DND-41 (cell line): ENCODE measurements around the gene MZT2A.
"Not testable (repeated sequence)": the region's sequence is repeated elsewhere in the genome, so short reads cannot be mapped to it uniquely, and the experiment has no call there.

Source experiments
- ATAC-seq: fragments of 200-7000 bp; cut with Tn5 transposase; 3 replicates; pipeline ENCODE4 v1.9.1; 2021; ENCODE audit warnings: low read depth; ENCODE audit not compliant: insufficient read depth
- DNase-seq: peaks from one replicate; pipeline ENCODE4 v3.0.0-alpha.2; 2020
- H2AFZ ChIP-seq: 2 replicates; pipeline ENCODE4 v1.6.0; 2012; ENCODE audit warnings: low read depth, low read length
- H3K27ac ChIP-seq: 2 replicates; pipeline ENCODE4 v1.5.1; 2012; ENCODE audit warnings: low read length, inconsistent platforms
- H3K27me3 ChIP-seq: fragments of 200-600 bp; sonication (generic); 2 replicates; pipeline ENCODE4 v1.6.0; 2012; ENCODE audit warnings: low read length, mild to moderate bottlenecking, inconsistent platforms; ENCODE audit not compliant: insufficient read depth, poor library complexity
- H3K36me3 ChIP-seq: 2 replicates; pipeline ENCODE4 v1.5.1; 2012; ENCODE audit warnings: low read length, inconsistent platforms; ENCODE audit not compliant: insufficient read depth
- H3K4me1 ChIP-seq: 2 replicates; pipeline ENCODE4 v1.5.1; 2012; ENCODE audit warnings: mild to moderate bottlenecking, low read length; ENCODE audit not compliant: insufficient read depth
- H3K4me2 ChIP-seq: 2 replicates; pipeline ENCODE4 v1.6.0; 2012; ENCODE audit warnings: mild to moderate bottlenecking, moderate library complexity, low read length, inconsistent platforms; ENCODE audit not compliant: insufficient read depth
- H3K4me3 ChIP-seq, 2 experiments: fragments of 200-600 bp in 1 of 2; shearing (Covaris generic) in 1 of 2; 2 replicates each; pipeline ENCODE4 v1.5.1; 2012 to 2016; ENCODE audit warnings: inconsistent platforms in 2 of 2, low read length in 2 of 2, mild to moderate bottlenecking in 2 of 2, low read depth in 1 of 2, moderate library complexity in 1 of 2
- H3K79me2 ChIP-seq: 2 replicates; pipeline ENCODE4 v1.6.0; 2012; ENCODE audit warnings: low read length, inconsistent platforms; ENCODE audit not compliant: insufficient read depth
- H3K9ac ChIP-seq: 2 replicates; pipeline ENCODE4 v1.6.0; 2012; ENCODE audit warnings: low read depth, mild to moderate bottlenecking, inconsistent platforms, low read length, moderate library complexity
- H3K9me3 ChIP-seq: 2 replicates; pipeline ENCODE4 v1.5.1; 2012; ENCODE audit warnings: low read length, moderate library complexity, mild to moderate bottlenecking, inconsistent platforms; ENCODE audit not compliant: insufficient read depth, severe bottlenecking
- H4K20me1 ChIP-seq: 2 replicates; pipeline ENCODE4 v1.6.0; 2012; ENCODE audit warnings: low read length; ENCODE audit not compliant: insufficient read depth
- EZH2 ChIP-seq: IDR thresholded peaks from 3 replicates; pipeline ENCODE4 v1.6.1; 2012; ENCODE audit warnings: borderline replicate concordance, low read depth, mild to moderate bottlenecking, moderate library complexity, low read length, inconsistent platforms; ENCODE audit not compliant: severe bottlenecking
- TF ChIP-seq, protein P1 (sequence below): IDR thresholded peaks from 2 replicates; pipeline ENCODE4 v1.5.1; 2012; ENCODE audit warnings: borderline replicate concordance, low read length, moderate library complexity, mild to moderate bottlenecking; ENCODE audit not compliant: poor library complexity, severe bottlenecking; ENCODE audit errors: extremely low read depth

Gene MZT2A

DNA sequence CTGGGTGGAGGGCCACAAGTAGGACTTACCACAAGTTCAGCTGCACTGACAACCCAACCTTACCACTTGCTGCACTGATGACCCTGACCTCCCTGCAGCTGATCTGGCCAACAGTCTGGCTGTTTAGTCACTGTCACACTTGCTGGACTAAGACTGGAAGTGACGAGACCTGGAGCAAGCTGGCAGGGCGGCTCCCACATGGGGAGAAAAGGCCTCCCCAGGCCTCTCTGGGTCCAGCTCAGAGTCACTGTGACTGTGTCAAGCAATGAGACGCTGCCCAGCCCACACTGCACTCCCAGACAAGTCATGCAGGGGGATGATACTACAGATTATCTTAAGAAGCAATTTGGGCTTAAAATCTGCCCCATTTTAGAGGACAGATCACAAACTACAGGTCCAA lies 21.3 kb downstream of the MZT2A start:
- H3K27ac ChIP-seq, H3K4me1 ChIP-seq, DNase-seq, H3K4me2 ChIP-seq, H2AFZ ChIP-seq, H3K79me2 ChIP-seq, H3K9ac ChIP-seq, H3K27me3 ChIP-seq, H3K9me3 ChIP-seq, H3K4me3 ChIP-seq, H3K36me3 ChIP-seq, ATAC-seq, H4K20me1 ChIP-seq: not testable (repeated sequence)

DNA sequence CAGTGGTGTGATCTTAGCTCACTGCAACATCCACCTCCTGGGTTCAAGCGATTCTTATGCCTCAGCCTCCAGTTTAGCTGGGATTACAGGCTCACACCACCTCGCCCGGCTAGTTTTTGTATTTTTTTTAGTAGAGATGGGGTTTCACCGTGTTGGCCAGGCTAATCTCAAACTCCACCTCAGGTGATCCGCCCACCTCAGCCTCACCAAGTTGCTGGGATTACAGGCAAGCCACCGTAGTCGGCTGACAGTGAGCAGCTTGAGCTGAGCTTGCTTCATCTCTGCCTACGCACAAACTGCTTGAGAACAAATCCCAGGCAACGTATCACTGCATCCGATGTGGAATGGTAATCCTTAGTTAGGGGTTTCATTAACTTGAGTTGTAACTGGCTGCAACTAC lies 24.5 kb downstream of the MZT2A start:
- not testable (repeated sequence) for H4K20me1 ChIP-seq, H3K36me3 ChIP-seq, DNase-seq, H3K4me1 ChIP-seq, ATAC-seq, H3K79me2 ChIP-seq, H3K4me2 ChIP-seq, H3K4me3 ChIP-seq, H3K9me3 ChIP-seq, H2AFZ ChIP-seq, H3K9ac ChIP-seq, H3K27ac ChIP-seq, H3K27me3 ChIP-seq

DNA sequence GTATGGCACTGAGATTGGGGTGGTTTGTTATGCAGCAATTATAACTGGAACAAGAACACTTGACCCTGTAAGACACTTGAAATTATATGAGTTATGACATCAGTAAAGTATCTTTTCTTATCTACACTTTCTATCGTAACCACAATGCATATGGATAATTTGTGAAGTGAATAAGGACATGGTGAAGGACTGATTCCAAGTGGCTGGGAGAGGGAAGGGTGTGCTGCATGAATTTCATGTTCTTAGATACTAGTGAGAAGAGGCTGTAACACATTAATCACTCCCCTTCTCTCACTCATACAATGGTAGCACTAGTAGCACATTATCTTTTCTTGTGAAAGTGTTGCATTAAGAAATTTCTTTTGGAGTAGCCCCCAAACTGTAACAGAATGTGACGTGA lies 37.3 kb downstream of the MZT2A start:
- not testable (repeated sequence) for H3K4me2 ChIP-seq, H2AFZ ChIP-seq, H4K20me1 ChIP-seq, DNase-seq, H3K27ac ChIP-seq, ATAC-seq, H3K36me3 ChIP-seq, H3K9me3 ChIP-seq, H3K4me3 ChIP-seq, H3K79me2 ChIP-seq, H3K27me3 ChIP-seq, H3K9ac ChIP-seq
- H3K4me1 ChIP-seq: peaks cover 12% of the 10 kb centered on the region

DNA sequence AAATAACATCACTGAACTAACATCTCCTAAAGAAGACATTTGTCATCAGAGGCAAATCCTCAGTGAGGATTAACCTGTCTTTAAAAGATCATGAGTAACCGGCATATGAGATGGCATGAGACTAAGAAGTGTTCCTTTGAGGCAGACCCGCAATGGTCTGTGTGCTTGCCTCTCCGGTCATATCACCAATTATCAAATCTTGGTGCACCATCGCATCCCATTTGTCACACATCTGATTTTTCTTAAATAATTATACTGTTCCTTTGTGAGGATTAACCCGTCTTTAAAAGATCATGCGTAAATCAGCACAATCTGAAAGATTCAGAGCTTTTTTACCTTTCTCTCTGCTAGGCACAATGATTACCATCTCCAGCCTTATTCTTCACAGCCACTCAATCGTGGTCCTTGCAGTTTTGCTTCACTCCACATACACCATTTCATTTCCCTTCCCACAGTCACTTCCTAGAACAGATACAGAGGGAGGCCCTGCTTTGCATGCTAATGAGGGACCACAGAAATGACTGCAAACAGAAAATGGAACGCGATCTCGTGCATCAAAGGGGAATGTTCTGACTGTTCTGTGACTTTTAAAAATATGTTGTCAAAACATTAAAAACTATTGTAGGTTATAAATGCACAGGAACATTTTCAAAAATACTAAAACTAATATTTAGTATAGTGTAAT lies 40.8 kb downstream of the MZT2A start:
- H3K36me3 ChIP-seq, H3K27me3 ChIP-seq, H3K4me3 ChIP-seq, H3K9me3 ChIP-seq, H4K20me1 ChIP-seq, H3K79me2 ChIP-seq: not testable (repeated sequence)
- H3K4me1 ChIP-seq: peaks cover 12% of the 10 kb centered on the region
- H3K9ac ChIP-seq: peak overlapping the region; percentile 19
- H3K4me2 ChIP-seq: peak overlapping the region; percentile 50
- ATAC-seq (peak; percentile 98), DNase-seq (peak; percentile 45)
- peak overlapping the region; percentile 68 for H2AFZ ChIP-seq
- H3K27ac ChIP-seq: peak overlapping the region; percentile 64

DNA sequence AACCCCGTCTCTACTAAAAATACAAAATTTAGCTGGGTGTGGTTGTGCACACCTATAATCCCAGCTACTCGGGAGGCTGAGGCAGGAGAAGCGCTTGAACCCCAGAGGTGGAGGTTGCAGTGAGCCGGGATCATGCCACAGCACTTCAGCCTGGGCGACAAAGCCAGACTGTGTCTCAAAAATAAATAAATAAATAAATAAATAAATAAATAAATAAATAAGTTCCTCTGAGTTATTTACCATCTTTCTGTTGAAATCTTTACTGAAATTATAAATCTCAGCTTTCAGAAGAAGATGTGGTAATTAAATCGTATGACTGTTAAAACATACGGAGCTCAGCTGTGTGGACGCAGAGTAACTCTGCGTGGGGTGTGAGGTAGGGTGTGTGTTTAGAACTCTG lies 44.2 kb downstream of the MZT2A start:
- H3K4me3 ChIP-seq, H3K9me3 ChIP-seq, H3K4me2 ChIP-seq, H3K27ac ChIP-seq, DNase-seq, H3K36me3 ChIP-seq, H4K20me1 ChIP-seq, H3K79me2 ChIP-seq, H2AFZ ChIP-seq, ATAC-seq, H3K27me3 ChIP-seq, H3K9ac ChIP-seq: not testable (repeated sequence)
- H3K4me1 ChIP-seq: peaks cover 12% of the 10 kb centered on the region

DNA sequence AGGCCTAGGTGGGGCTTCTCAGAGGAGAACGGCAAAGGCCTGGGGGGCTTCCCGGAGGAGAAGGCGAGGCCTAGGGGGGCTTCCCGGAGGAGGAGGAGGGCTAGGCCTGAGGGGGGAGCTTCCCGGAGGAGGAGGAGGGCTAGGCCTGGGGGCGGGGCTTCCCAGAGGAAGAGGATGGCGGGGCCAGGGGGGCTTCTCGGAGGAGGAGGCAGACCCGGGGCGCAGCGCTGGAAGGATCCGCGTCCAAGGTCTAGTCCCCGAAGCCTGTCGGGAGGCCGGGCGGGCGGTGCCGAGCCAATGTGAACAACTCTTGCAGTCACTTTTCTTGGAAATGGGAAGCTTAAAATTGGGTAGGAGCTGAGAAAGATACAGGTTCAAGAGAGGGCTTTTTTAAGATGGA lies 46.3 kb downstream of the MZT2A start:
- DNase-seq (no peak), ATAC-seq (no peak)
- H3K36me3 ChIP-seq: no peaks in the 10 kb centered on the region
- TF ChIP-seq EZH2: no peak
- TF ChIP-seq, protein P1, sequence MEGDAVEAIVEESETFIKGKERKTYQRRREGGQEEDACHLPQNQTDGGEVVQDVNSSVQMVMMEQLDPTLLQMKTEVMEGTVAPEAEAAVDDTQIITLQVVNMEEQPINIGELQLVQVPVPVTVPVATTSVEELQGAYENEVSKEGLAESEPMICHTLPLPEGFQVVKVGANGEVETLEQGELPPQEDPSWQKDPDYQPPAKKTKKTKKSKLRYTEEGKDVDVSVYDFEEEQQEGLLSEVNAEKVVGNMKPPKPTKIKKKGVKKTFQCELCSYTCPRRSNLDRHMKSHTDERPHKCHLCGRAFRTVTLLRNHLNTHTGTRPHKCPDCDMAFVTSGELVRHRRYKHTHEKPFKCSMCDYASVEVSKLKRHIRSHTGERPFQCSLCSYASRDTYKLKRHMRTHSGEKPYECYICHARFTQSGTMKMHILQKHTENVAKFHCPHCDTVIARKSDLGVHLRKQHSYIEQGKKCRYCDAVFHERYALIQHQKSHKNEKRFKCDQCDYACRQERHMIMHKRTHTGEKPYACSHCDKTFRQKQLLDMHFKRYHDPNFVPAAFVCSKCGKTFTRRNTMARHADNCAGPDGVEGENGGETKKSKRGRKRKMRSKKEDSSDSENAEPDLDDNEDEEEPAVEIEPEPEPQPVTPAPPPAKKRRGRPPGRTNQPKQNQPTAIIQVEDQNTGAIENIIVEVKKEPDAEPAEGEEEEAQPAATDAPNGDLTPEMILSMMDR: no peak
- no peaks in the 10 kb centered on the region for H3K9me3 ChIP-seq
- no peaks in the 10 kb centered on the region for H3K4me1 ChIP-seq
- no peak overlapping the region for H3K27ac ChIP-seq
- H3K27me3 ChIP-seq: no peaks in the 10 kb centered on the region
- no peak overlapping the region for H3K9ac ChIP-seq
- H3K4me3 ChIP-seq: no peak overlapping the region
- H3K79me2 ChIP-seq: no peaks in the 10 kb centered on the region
- no peak overlapping the region for H2AFZ ChIP-seq
- no peak overlapping the region for H3K4me2 ChIP-seq
- H4K20me1 ChIP-seq: no peaks in the 10 kb centered on the region

DNA sequence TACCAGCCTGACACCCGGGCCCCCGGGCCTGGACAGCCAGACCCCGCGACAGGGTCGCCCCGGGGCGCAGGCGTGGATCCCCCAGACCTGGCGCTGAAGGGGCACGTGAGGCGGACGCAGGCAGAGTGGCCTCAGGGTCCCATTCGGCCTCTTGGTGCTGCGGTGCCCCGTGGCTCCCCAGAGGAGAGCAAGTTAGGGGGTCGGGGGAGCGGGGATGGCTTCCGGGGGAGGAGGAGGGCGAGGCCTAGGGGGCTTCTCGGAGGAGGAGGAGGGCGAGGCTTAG lies 46.7 kb downstream of the MZT2A start:
- H3K79me2 ChIP-seq: not testable (repeated sequence)

More for the DNA sequence above, 46.7 kb downstream of the MZT2A start:
- not testable (repeated sequence) for H4K20me1 ChIP-seq, H3K27ac ChIP-seq, H3K4me3 ChIP-seq, H3K9me3 ChIP-seq, H3K4me1 ChIP-seq, H3K36me3 ChIP-seq, H2AFZ ChIP-seq, DNase-seq, H3K4me2 ChIP-seq, ATAC-seq, H3K27me3 ChIP-seq, H3K9ac ChIP-seq
